Activated CD8-positive, alpha-beta T cell treated with anti-CD3 and anti-CD28 coated beads, Interleukin-2, amount 10 ng/mL, durations not matched to agents 7 days and 5 days (primary cell): Measurements from ENCODE around the gene UBE4A. TPM values are rescaled to one million over a fixed set of nuclear protein-coding genes. Genes with fewer than 3 reads are reported as not detected.

Experiments
- total RNA-seq, 2 experiments: library from RNA; stranded (reverse); gene quantifications; one replicate each; pipeline ENCODE4 v1.2.3, GENCODE V29; 2021

Gene UBE4A
- total RNA-seq, 2 experiments from 2014 or later = 38.5 to 39.8 TPM

Other genes starting within 250 kb of the UBE4A start
- gene SCN4B, start 206.8 kb upstream of the UBE4A start, total RNA-seq = under 1 TPM; 0.05 TPM
- gene SCN2B, start 183.0 kb upstream of the UBE4A start, total RNA-seq = not detected
- gene JAML, start 134.6 kb upstream of the UBE4A start, total RNA-seq = 100 to 1,000 TPM; 140 to 144 TPM
- 10 to 100 TPM; 19.6 to 20.0 TPM for gene MPZL3, start 107.2 kb upstream of the UBE4A start, total RNA-seq
- gene MPZL2, start 95.3 kb upstream of the UBE4A start, total RNA-seq = 10 to 100 TPM; 11.7 to 12.2 TPM
- gene CD3E, start 54.9 kb upstream of the UBE4A start, total RNA-seq = 100 to 1,000 TPM; 515 to 530 TPM
- gene CD3D, start 16.9 kb upstream of the UBE4A start, total RNA-seq = 100 to 1,000 TPM; 541 to 588 TPM
- 100 to 1,000 TPM; 227 to 232 TPM for gene CD3G, start 15.3 kb upstream of the UBE4A start, total RNA-seq
- 100 to 1,000 TPM; 275 to 298 TPM for gene ATP5MG, start 42.0 kb downstream of the UBE4A start, total RNA-seq
- gene KMT2A, start 76.9 kb downstream of the UBE4A start, total RNA-seq = 10 to 100 TPM; 83.1 to 86.7 TPM
- under 1 TPM; 0.37 to 0.99 TPM for gene TTC36, start 167.9 kb downstream of the UBE4A start, total RNA-seq
- gene TMEM25, start 171.6 kb downstream of the UBE4A start, total RNA-seq = 1 to 10 TPM; 6.1 to 8.9 TPM
- gene IFT46, start 206.3 kb downstream of the UBE4A start, total RNA-seq = 10 to 100 TPM; 12.0 to 12.3 TPM
- 100 to 1,000 TPM; 106 to 109 TPM for gene ARCN1, start 212.8 kb downstream of the UBE4A start, total RNA-seq
- gene PHLDB1, start 248.0 kb downstream of the UBE4A start, total RNA-seq = under 1 TPM; 0.63 to 0.76 TPM